ENCODE results near the gene RFX2.

RFX2 gene

DNA sequence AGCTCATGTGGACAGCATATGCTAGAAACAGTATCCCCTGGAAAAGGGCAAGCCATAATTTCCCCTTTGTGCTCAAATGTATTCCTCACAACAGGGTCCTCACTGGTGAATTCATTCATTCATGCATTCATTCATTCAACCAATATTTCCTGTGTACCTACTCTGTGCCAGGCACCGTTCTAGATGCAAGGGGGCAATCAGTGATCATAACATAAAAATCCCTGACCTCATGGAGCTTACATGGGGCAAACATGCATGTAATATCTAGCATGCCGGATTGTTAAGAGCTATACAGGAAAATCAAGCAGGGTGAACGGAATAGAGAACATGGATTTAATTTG, 134.9 kb downstream of the RFX2 start:
- H2AFZ ChIP-seq (ENCODE audit: low read length): no peak overlapping the region
- no peaks in the 10 kb centered on the region for H3K27me3 ChIP-seq (ENCODE audit: insufficient read depth, low read length, poor library complexity, severe bottlenecking)
- H3K4me3 ChIP-seq (ENCODE audit: low read length, poor library complexity, severe bottlenecking): peak overlapping the region; percentile 89
- TF ChIP-seq, protein P1, sequence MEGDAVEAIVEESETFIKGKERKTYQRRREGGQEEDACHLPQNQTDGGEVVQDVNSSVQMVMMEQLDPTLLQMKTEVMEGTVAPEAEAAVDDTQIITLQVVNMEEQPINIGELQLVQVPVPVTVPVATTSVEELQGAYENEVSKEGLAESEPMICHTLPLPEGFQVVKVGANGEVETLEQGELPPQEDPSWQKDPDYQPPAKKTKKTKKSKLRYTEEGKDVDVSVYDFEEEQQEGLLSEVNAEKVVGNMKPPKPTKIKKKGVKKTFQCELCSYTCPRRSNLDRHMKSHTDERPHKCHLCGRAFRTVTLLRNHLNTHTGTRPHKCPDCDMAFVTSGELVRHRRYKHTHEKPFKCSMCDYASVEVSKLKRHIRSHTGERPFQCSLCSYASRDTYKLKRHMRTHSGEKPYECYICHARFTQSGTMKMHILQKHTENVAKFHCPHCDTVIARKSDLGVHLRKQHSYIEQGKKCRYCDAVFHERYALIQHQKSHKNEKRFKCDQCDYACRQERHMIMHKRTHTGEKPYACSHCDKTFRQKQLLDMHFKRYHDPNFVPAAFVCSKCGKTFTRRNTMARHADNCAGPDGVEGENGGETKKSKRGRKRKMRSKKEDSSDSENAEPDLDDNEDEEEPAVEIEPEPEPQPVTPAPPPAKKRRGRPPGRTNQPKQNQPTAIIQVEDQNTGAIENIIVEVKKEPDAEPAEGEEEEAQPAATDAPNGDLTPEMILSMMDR (conservative IDR thresholded peaks at IDR 0.05; ENCODE audit: low read length): no peak
- TF ChIP-seq EZH2phosphoT487 (IDR thresholded peaks at IDR 0.05; ENCODE audit: borderline replicate concordance): no peak
- H3K79me2 ChIP-seq (ENCODE audit: insufficient read depth, low read length): peaks cover 97% of the 10 kb centered on the region
- peak overlapping the region; percentile 93 for H3K9ac ChIP-seq (ENCODE audit: low read depth, low read length, poor library complexity, severe bottlenecking)
- no peaks in the 10 kb centered on the region for H3K9me2 ChIP-seq (replicated peaks; ENCODE audit: low read depth, low read length)
- H3F3A ChIP-seq (ENCODE audit: low read depth): no peaks in the 10 kb centered on the region
- peaks cover 59% of the 10 kb centered on the region for H3K4me1 ChIP-seq (ENCODE audit: insufficient read depth, low read length, poor library complexity, severe bottlenecking)
- peak overlapping the region; percentile 100 for H3K4me2 ChIP-seq (ENCODE audit: low read depth, low read length, poor library complexity, severe bottlenecking)
- peaks cover 77% of the 10 kb centered on the region for H4K20me1 ChIP-seq (ENCODE audit: insufficient read depth, low read length, poor library complexity, severe bottlenecking)
- H3K9me3 ChIP-seq (ENCODE audit: insufficient read depth, low read depth, low read length): no peaks in the 10 kb centered on the region
- H3K36me3 ChIP-seq (ENCODE audit: insufficient read depth, low read length): no peaks in the 10 kb centered on the region

DNA sequence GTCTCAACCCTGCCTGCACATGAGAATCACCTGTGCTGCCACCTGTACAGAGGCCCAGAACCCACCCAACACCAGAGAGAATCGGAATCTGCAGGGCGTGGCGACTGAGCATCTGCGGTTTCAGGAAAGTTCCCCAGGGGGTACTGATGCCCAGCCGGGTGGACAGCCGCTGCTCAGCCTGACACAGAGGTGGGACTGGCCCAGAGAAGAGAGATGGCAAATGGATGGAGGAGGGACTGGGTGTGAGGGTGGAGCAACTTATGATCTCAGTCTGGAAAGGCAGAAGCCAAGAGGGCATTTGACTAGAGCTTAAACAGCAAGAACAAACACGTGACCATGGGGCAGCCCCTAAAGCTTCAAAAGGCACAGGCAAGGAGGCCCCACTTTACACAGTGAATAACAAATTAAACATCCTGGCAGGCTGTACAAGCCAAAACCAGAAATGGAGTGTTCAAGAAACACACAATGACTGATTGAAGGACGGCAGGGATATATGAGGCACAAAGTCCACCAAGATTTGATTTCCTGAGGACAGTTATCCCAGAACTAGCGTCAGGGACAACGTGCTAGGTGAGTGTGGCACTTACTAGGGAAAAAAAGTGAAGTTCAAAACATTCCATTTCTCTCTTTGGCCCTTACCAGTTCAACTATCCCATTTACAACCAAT, 135.4 kb downstream of the RFX2 start:
- H3K36me3 ChIP-seq (ENCODE audit: insufficient read depth, low read length): no peaks in the 10 kb centered on the region
- peaks cover 54% of the 10 kb centered on the region for H3K4me1 ChIP-seq (ENCODE audit: insufficient read depth, low read length, poor library complexity, severe bottlenecking)
- H3K9ac ChIP-seq (ENCODE audit: low read depth, low read length, poor library complexity, severe bottlenecking): peak overlapping the region; percentile 93
- no peaks in the 10 kb centered on the region for H3K9me3 ChIP-seq (ENCODE audit: insufficient read depth, low read depth, low read length)
- peak overlapping the region; percentile 100 for H3K4me2 ChIP-seq (ENCODE audit: low read depth, low read length, poor library complexity, severe bottlenecking)
- H3K27me3 ChIP-seq (ENCODE audit: insufficient read depth, low read length, poor library complexity, severe bottlenecking): no peaks in the 10 kb centered on the region
- H3K79me2 ChIP-seq (ENCODE audit: insufficient read depth, low read length): peaks cover 97% of the 10 kb centered on the region
- H3K9me2 ChIP-seq (replicated peaks; ENCODE audit: low read depth, low read length): no peaks in the 10 kb centered on the region
- peak overlapping the region; percentile 89 for H3K4me3 ChIP-seq (ENCODE audit: low read length, poor library complexity, severe bottlenecking)
- peaks cover 79% of the 10 kb centered on the region for H4K20me1 ChIP-seq (ENCODE audit: insufficient read depth, low read length, poor library complexity, severe bottlenecking)
- no peak for TF ChIP-seq EZH2phosphoT487 (IDR thresholded peaks at IDR 0.05; ENCODE audit: borderline replicate concordance)
- TF ChIP-seq, protein P1 (conservative IDR thresholded peaks at IDR 0.05; ENCODE audit: low read length): no peak
- no peaks in the 10 kb centered on the region for H3F3A ChIP-seq (ENCODE audit: low read depth)
- H2AFZ ChIP-seq (ENCODE audit: low read length): no peak overlapping the region

DNA sequence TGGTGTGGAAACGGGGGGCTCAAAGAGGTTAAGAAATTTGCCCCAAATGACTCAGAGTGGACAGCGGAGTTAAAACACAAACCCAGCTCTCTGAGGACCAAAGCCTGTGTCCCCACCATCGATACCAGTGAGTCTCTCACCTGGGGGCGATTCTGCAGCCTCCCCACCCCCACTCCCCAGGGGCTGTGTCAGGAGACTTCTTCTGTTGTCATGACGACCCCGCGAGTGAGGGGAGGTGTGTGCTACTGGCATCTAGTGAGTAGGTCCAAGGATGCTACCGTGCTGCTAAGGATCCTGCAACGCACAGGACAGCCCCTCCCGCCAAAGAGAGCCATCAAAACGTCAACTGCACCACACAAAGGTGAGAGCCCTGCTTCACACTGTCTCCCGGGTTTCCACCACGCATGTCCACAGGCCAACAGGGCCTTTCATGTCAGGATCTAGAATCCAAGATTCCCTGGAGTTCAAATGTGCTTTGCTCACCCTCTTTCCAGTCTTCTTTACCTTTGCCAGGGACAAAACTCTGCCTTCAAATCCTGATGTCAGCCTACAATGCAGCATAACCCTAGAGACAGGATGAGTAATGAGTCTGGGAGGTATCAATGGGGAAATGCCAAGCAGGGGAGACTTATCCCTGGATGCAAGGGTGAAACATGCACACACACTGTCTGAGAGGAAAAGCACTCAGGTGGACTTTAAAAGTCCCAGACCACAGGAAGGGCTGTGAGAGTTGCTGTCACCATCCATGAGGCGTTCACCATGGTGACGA, 136.2 kb downstream of the RFX2 start:
- Histone ChIP-seq H3K4me2 (ENCODE audit: low read depth, low read length, poor library complexity, severe bottlenecking) (peak overlapping the region; percentile 100), H3K27me3 (ENCODE audit: insufficient read depth, low read length, poor library complexity, severe bottlenecking) (no peaks in the 10 kb centered on the region), H3K4me3 (ENCODE audit: low read length, poor library complexity, severe bottlenecking) (peak overlapping the region; percentile 89), H3K36me3 (ENCODE audit: insufficient read depth, low read length) (no peaks in the 10 kb centered on the region), H3K79me2 (ENCODE audit: insufficient read depth, low read length) (peaks cover 97% of the 10 kb centered on the region), H3K4me1 (ENCODE audit: insufficient read depth, low read length, poor library complexity, severe bottlenecking) (peaks cover 49% of the 10 kb centered on the region), H2AFZ (ENCODE audit: low read length) (no peak overlapping the region), H3F3A (ENCODE audit: low read depth) (no peaks in the 10 kb centered on the region), H3K9me2 (replicated peaks; ENCODE audit: low read depth, low read length) (no peaks in the 10 kb centered on the region), H4K20me1 (ENCODE audit: insufficient read depth, low read length, poor library complexity, severe bottlenecking) (peaks cover 83% of the 10 kb centered on the region), H3K9me3 (ENCODE audit: insufficient read depth, low read depth, low read length) (no peaks in the 10 kb centered on the region), H3K9ac (ENCODE audit: low read depth, low read length, poor library complexity, severe bottlenecking) (peak overlapping the region; percentile 6)
- no peak for TF ChIP-seq EZH2phosphoT487 (IDR thresholded peaks at IDR 0.05; ENCODE audit: borderline replicate concordance)
- TF ChIP-seq, protein P1 (conservative IDR thresholded peaks at IDR 0.05; ENCODE audit: low read length): no peak

Data from Loucy (cell line).